ENCODE measurements around the gene NELFCD.

NELFCD gene

GRCh38 chr20:58989196-58989595 is 8.1 kb downstream of the NELFCD start:
- H2AFZ ChIP-seq (ENCODE audit: low read depth): no peak overlapping the region
- H3K4me1 ChIP-seq (ENCODE audit: low read depth, poor library complexity, severe bottlenecking): peaks cover 32% of the 10 kb centered on the region
- no peaks in the 10 kb centered on the region for H3K27me3 ChIP-seq (ENCODE audit: insufficient read depth, low read depth)
- peaks cover 33% of the 10 kb centered on the region for H3K36me3 ChIP-seq (ENCODE audit: insufficient read depth)
- H4K20me1 ChIP-seq (ENCODE audit: insufficient read depth): no peaks in the 10 kb centered on the region; the same call in 1 of the 2 replicates
- no peak overlapping the region for H3K4me3 ChIP-seq (IDR thresholded peaks at IDR 0.05; ENCODE audit: insufficient read depth, low read depth, low read length)
- no peak overlapping the region for H3K9ac ChIP-seq
- no peak for TF ChIP-seq CTCF (conservative IDR thresholded peaks at IDR 0.05; ENCODE audit: low read depth, low read length)
- no peak overlapping the region for H3K27ac ChIP-seq
- H3K4me2 ChIP-seq: no peak overlapping the region
- peaks cover 18% of the 10 kb centered on the region for H3K79me2 ChIP-seq (ENCODE audit: insufficient read depth, low read depth)

- Histone ChIP-seq H3K4me1 (ENCODE audit: low read depth, poor library complexity, severe bottlenecking) (peaks cover 45% of the 10 kb centered on the region), H3K9ac (no peak overlapping the region), H3K27me3 (ENCODE audit: insufficient read depth, low read depth) (no peaks in the 10 kb centered on the region), H3K4me2 (no peak overlapping the region), H3K4me3 (IDR thresholded peaks at IDR 0.05; ENCODE audit: insufficient read depth, low read depth, low read length) (no peak overlapping the region), H4K20me1 (ENCODE audit: insufficient read depth) (no peaks in the 10 kb centered on the region; the same call in 1 of the 2 replicates), H3K79me2 (ENCODE audit: insufficient read depth, low read depth) (peaks cover 2% of the 10 kb centered on the region; the same call in 1 of the 2 replicates), H3K27ac (no peak overlapping the region), H3K36me3 (ENCODE audit: insufficient read depth) (peaks cover 35% of the 10 kb centered on the region), H2AFZ (ENCODE audit: low read depth) (no peak overlapping the region)
- no peak for TF ChIP-seq CTCF (conservative IDR thresholded peaks at IDR 0.05; ENCODE audit: low read depth, low read length)
These were observed 9.8 kb downstream of the NELFCD start for GRCh38 chr20:58990651-58991445.

- H2AFZ ChIP-seq (ENCODE audit: low read depth): no peak overlapping the region
- H3K9ac ChIP-seq: no peak overlapping the region
- peaks cover 36% of the 10 kb centered on the region for H3K36me3 ChIP-seq (ENCODE audit: insufficient read depth)
- H4K20me1 ChIP-seq (ENCODE audit: insufficient read depth): no peaks in the 10 kb centered on the region; the same call in 1 of the 2 replicates
- 0 out of 2 replicates have a peak overlapping the region, but pooled peaks have one; percentile 48 for H3K27ac ChIP-seq
- H3K4me3 ChIP-seq (IDR thresholded peaks at IDR 0.05; ENCODE audit: insufficient read depth, low read depth, low read length): no peak overlapping the region
- H3K4me2 ChIP-seq: peak overlapping the region; percentile 31; the same call in 1 of the 2 replicates
- no peaks in the 10 kb centered on the region for H3K27me3 ChIP-seq (ENCODE audit: insufficient read depth, low read depth)
- peaks cover 45% of the 10 kb centered on the region for H3K4me1 ChIP-seq (ENCODE audit: low read depth, poor library complexity, severe bottlenecking)
- TF ChIP-seq CTCF (conservative IDR thresholded peaks at IDR 0.05; ENCODE audit: low read depth, low read length): no peak
- no peaks in the 10 kb centered on the region; the same call in 1 of the 2 replicates for H3K79me2 ChIP-seq (ENCODE audit: insufficient read depth, low read depth)
These were observed 10.7 kb downstream of the NELFCD start for GRCh38 chr20:58991715-58992114.

GRCh38 chr20:58992911-58993310 is 11.9 kb downstream of the NELFCD start:
- no peak for TF ChIP-seq CTCF (conservative IDR thresholded peaks at IDR 0.05; ENCODE audit: low read depth, low read length)
- Histone ChIP-seq H3K36me3 (ENCODE audit: insufficient read depth) (peaks cover 26% of the 10 kb centered on the region), H3K4me2 (peak overlapping the region; percentile 31; the same call in 1 of the 2 replicates), H3K4me1 (ENCODE audit: low read depth, poor library complexity, severe bottlenecking) (peaks cover 45% of the 10 kb centered on the region), H2AFZ (ENCODE audit: low read depth) (no peak overlapping the region), H3K4me3 (IDR thresholded peaks at IDR 0.05; ENCODE audit: insufficient read depth, low read depth, low read length) (no peak overlapping the region), H3K9ac (no peak overlapping the region; the same call in 1 of the 2 replicates), H3K27me3 (ENCODE audit: insufficient read depth, low read depth) (no peaks in the 10 kb centered on the region), H3K79me2 (ENCODE audit: insufficient read depth, low read depth) (no peaks in the 10 kb centered on the region; the same call in 1 of the 2 replicates), H4K20me1 (ENCODE audit: insufficient read depth) (no peaks in the 10 kb centered on the region), H3K27ac (peak overlapping the region; percentile 48)

Measured in KMS-11 (cell line).